Activated CD4-positive, alpha-beta T cell treated with anti-CD3 and anti-CD28 coated beads, Interleukin-2, Interleukin-4, amounts not matched to agents 100 ng/mL and 50 ng/mL, durations not matched to agents 16 hours and 8 hours (primary cell): ENCODE results near the gene NAP1L4.
A peak's percentile ranks its signal among the peaks of the same experiment; 100 is the strongest.

Experiments
- DNase-seq: peaks from one replicate; pipeline ENCODE4 v3.0.0-alpha.2; 2020; ENCODE audit warnings: low spot score

NAP1L4 gene

GRCh38 chr11:2934611-2935239 lies 57.4 kb downstream of the NAP1L4 start:
- no peak for DNase-seq

GRCh38 chr11:2934021-2934550 lies 58.0 kb downstream of the NAP1L4 start:
- DNase-seq = no peak

GRCh38 chr11:2933375-2934020 lies 58.6 kb downstream of the NAP1L4 start:
- peak; percentile 83 for DNase-seq

- DNase-seq = no peak
These were observed 59.3 kb downstream of the NAP1L4 start for GRCh38 chr11:2932850-2933251.

- DNase-seq = no peak
These were observed 60.1 kb downstream of the NAP1L4 start for GRCh38 chr11:2931771-2932738.

GRCh38 chr11:2931420-2931746 lies 60.7 kb downstream of the NAP1L4 start:
- DNase-seq = no peak

GRCh38 chr11:2930704-2931419 lies 61.3 kb downstream of the NAP1L4 start:
- peak; percentile 62 for DNase-seq

- peak; percentile 57 for DNase-seq
These were observed 62.0 kb downstream of the NAP1L4 start for GRCh38 chr11:2929950-2930703.

- peak; percentile 41 for DNase-seq
These were observed 62.6 kb downstream of the NAP1L4 start for GRCh38 chr11:2929531-2929949.

- peak; percentile 59 for DNase-seq
These were observed 63.3 kb downstream of the NAP1L4 start, which contains the start of gene PHLDA2 for GRCh38 chr11:2928605-2929530. Gene PHLDA2 (minus strand): TSS chr11:2929420. CDS start chr11:2929364, 56 bp downstream.

GRCh38 chr11:2927851-2928604 lies 64.1 kb downstream of the NAP1L4 start:
- DNase-seq = no peak

- no peak for DNase-seq
These were observed 64.9 kb downstream of the NAP1L4 start for GRCh38 chr11:2927121-2927800.

GRCh38 chr11:2926611-2927051 lies 65.5 kb downstream of the NAP1L4 start:
- DNase-seq = no peak

GRCh38 chr11:2924821-2925675 lies 67.1 kb downstream of the NAP1L4 start:
- no peak for DNase-seq

- no peak for DNase-seq
These were observed 67.7 kb downstream of the NAP1L4 start for GRCh38 chr11:2924381-2924780.

- DNase-seq = no peak
These were observed 68.4 kb downstream of the NAP1L4 start for GRCh38 chr11:2923446-2924375.
